Activated CD8-positive, alpha-beta T cell treated with anti-CD3 and anti-CD28 coated beads for 36 hours (primary cell): Measurements from ENCODE around the gene NPBWR2. TPM values are rescaled to one million over a fixed set of nuclear protein-coding genes. Genes with fewer than 3 reads are reported as not detected.

Source experiments
- ATAC-seq: fragments of 200-7000 bp; cut with Tn5 transposase; one replicate; pipeline ENCODE4 v1.10.0; 2021; ENCODE audit warnings: mild to moderate bottlenecking, moderate library complexity
- CTCF ChIA-PET: fragments of 350-600 bp; sonication (Branson Sonifier 250); formaldehyde crosslinking; loops from one replicate; lab custom pipeline; 2021; ENCODE audit warnings: antibody characterized with exemption; lab: Charles Lee
- POLR2A ChIA-PET: fragments of 350-600 bp; sonication (Branson Sonifier 250); formaldehyde crosslinking; loops from one replicate; lab custom pipeline; 2021; ENCODE audit warnings: antibody characterized with exemption; lab: Charles Lee
- DNase-seq: peaks from one replicate; pipeline ENCODE4 v3.0.0-alpha.2; 2020
- H3K27ac Mint-ChIP-seq: one replicate; pipeline ENCODE4 v1.8.0; 2021; ENCODE audit warnings: mild to moderate bottlenecking, mixed read lengths
- H3K27me3 Mint-ChIP-seq: one replicate; pipeline ENCODE4 v1.8.0; 2021; ENCODE audit warnings: mixed read lengths
- H3K36me3 Mint-ChIP-seq: one replicate; pipeline ENCODE4 v1.8.0; 2021; ENCODE audit warnings: low read depth, mixed read lengths
- H3K4me1 Mint-ChIP-seq: one replicate; pipeline ENCODE4 v1.8.0; 2021; ENCODE audit warnings: low read depth, mixed read lengths
- H3K4me3 Mint-ChIP-seq: one replicate; pipeline ENCODE4 v1.8.0; 2021; ENCODE audit warnings: mild to moderate bottlenecking, moderate library complexity, mixed read lengths
- H3K9me3 Mint-ChIP-seq: one replicate; pipeline ENCODE4 v1.8.0; 2021; ENCODE audit warnings: mixed read lengths
- intact Hi-C: fragments of 100-400 bp; cut with micrococcal nuclease; formaldehyde crosslinking; loops from one replicate; pipeline ENCODE4 v1.10.0; 2022
- total RNA-seq, 2 experiments: library from RNA; stranded (reverse); gene quantifications; one replicate each; pipeline ENCODE4 v1.2.3, GENCODE V29; 2021
- TF ChIP-seq, protein P1 (sequence below): fragments of 200-600 bp; IDR thresholded peaks from one replicate; pipeline ENCODE4 v1.8.0; 2022; ENCODE audit warnings: antibody characterized with exemption, mild to moderate bottlenecking

Gene NPBWR2
- total RNA-seq, 2 experiments from 2014 or later = not detected

GRCh38 chr20:64062596-64063388 lies 44.6 kb downstream of the NPBWR2 start, which contains the start of gene TCEA2:
Gene TCEA2 (plus strand): TSS chr20:64063198. CDS start chr20:64063313, 115 bp downstream.
- CTCF ChIA-PET = interaction anchor here (0.7 to 2.1 kb wide), 5 partner anchors 9 to 82 kb away, joined by 3 to 6 read pairs (median 4); partner anchors contain the start of gene LKAAEAR1
- ATAC-seq (peak; percentile 83), DNase-seq (peak; percentile 98)
- intact Hi-C loops = loop anchor here (10.0 kb wide), 1 partner anchor 88 kb away; the partner anchor contains the start of gene SAMD10
- Mint-ChIP-seq H3K4me1 (peaks cover 40% of the 10 kb centered on the region), H3K36me3 (no peaks in the 10 kb centered on the region), H3K27me3 (no peaks in the 10 kb centered on the region), H3K27ac (peak within 1 kb of the TSS; percentile 76), H3K4me3 (peak within 1 kb of the TSS; percentile 89), H3K9me3 (no peaks in the 10 kb centered on the region)
- TF ChIP-seq, protein P1, sequence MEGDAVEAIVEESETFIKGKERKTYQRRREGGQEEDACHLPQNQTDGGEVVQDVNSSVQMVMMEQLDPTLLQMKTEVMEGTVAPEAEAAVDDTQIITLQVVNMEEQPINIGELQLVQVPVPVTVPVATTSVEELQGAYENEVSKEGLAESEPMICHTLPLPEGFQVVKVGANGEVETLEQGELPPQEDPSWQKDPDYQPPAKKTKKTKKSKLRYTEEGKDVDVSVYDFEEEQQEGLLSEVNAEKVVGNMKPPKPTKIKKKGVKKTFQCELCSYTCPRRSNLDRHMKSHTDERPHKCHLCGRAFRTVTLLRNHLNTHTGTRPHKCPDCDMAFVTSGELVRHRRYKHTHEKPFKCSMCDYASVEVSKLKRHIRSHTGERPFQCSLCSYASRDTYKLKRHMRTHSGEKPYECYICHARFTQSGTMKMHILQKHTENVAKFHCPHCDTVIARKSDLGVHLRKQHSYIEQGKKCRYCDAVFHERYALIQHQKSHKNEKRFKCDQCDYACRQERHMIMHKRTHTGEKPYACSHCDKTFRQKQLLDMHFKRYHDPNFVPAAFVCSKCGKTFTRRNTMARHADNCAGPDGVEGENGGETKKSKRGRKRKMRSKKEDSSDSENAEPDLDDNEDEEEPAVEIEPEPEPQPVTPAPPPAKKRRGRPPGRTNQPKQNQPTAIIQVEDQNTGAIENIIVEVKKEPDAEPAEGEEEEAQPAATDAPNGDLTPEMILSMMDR = no peak
- POLR2A ChIA-PET = interaction anchor here (0.6 to 1.6 kb wide), 7 partner anchors 12 to 83 kb away, joined by 3 to 4 read pairs (median 3); partner anchors contain the start of genes OPRL1, PRPF6 and SAMD10

GRCh38 chr20:64062276-64062595 lies 45.1 kb downstream of the NPBWR2 start:
- Mint-ChIP-seq H3K36me3 (no peaks in the 10 kb centered on the region), H3K27me3 (no peaks in the 10 kb centered on the region), H3K27ac (no peak overlapping the region), H3K4me3 (peak overlapping the region; percentile 89), H3K9me3 (no peaks in the 10 kb centered on the region), H3K4me1 (peaks cover 41% of the 10 kb centered on the region)
- ChIA-PET POLR2A (interaction anchor here (0.7 to 1.6 kb wide), 6 partner anchors 11 to 82 kb away, joined by 3 to 4 read pairs (median 3); partner anchors contain the start of genes OPRL1, PRPF6 and SAMD10), CTCF (interaction anchor here (0.7 to 2.1 kb wide), 5 partner anchors 9 to 82 kb away, joined by 3 to 6 read pairs (median 4); partner anchors contain the start of gene LKAAEAR1)
- TF ChIP-seq, protein P1 = no peak
- DNase-seq (no peak), ATAC-seq (no peak)
- intact Hi-C loops = loop anchor here (10.0 kb wide), 1 partner anchor 87 kb away; the partner anchor contains the start of gene SAMD10

- H3K27me3 Mint-ChIP-seq = peaks cover 6% of the 10 kb centered on the region
- intact Hi-C loops = no loop called here
- ATAC-seq (peak; percentile 1), DNase-seq (no peak)
- H3K9me3 Mint-ChIP-seq = no peaks in the 10 kb centered on the region
- no peaks in the 10 kb centered on the region for H3K36me3 Mint-ChIP-seq
- TF ChIP-seq, protein P1 = no peak
- H3K4me1 Mint-ChIP-seq = peaks cover 13% of the 10 kb centered on the region
- peak overlapping the region; percentile 76 for H3K4me3 Mint-ChIP-seq
- POLR2A ChIA-PET = interaction anchor here (1.1 kb wide), 1 partner anchor 20 kb away, joined by 3 read pairs; no protein-coding TSS in a partner anchor
- H3K27ac Mint-ChIP-seq = no peak overlapping the region
- CTCF ChIA-PET = interaction anchor here (0.7 to 5.0 kb wide), 2 partner anchors 17 to 20 kb away, joined by 3 to 47 read pairs; no protein-coding TSS in a partner anchor
These were observed 48.8 kb downstream of the NPBWR2 start for GRCh38 chr20:64058536-64058935.

GRCh38 chr20:64057628-64058498 lies 49.5 kb downstream of the NPBWR2 start:
- Mint-ChIP-seq H3K36me3 (no peaks in the 10 kb centered on the region), H3K4me1 (peaks cover 13% of the 10 kb centered on the region), H3K4me3 (peak overlapping the region; percentile 76), H3K27me3 (peaks cover 11% of the 10 kb centered on the region), H3K9me3 (no peaks in the 10 kb centered on the region), H3K27ac (peak overlapping the region; percentile 75)
- TF ChIP-seq, protein P1 = peak; percentile 88
- DNase-seq (peak; percentile 91), ATAC-seq (peak; percentile 84)
- intact Hi-C loops = no loop called here
- CTCF ChIA-PET = interaction anchor here (0.7 to 5.0 kb wide), 16 partner anchors 14 to 309 kb away, joined by 3 to 47 read pairs (median 4); partner anchors contain the start of genes PRPF6 and TPD52L2
- POLR2A ChIA-PET = interaction anchor here (0.7 to 1.1 kb wide), 6 partner anchors 13 to 193 kb away, joined by 3 to 4 read pairs (median 3); partner anchors contain the start of genes C20orf204, PRPF6 and TPD52L2
